GM12891 (cell line): ENCODE results near the gene ZC3H18. TPM values are rescaled to one million over a fixed set of nuclear protein-coding genes. Genes with fewer than 3 reads are reported as not detected.

Experiments
- DNase-seq: peaks from one replicate; pipeline ENCODE4 v3.0.0; 2011; ENCODE audit warnings: low spot score; ENCODE audit not compliant: insufficient read length
- FAIRE-seq: peaks from 2 replicates; lab custom pipeline; 2011; peaks lifted over from hg19 to GRCh38; lab: Jason Lieb, UNC
- PAX5 ChIP-seq: IDR thresholded peaks from 2 replicates; pipeline ENCODE4 v1.6.1; 2011; ENCODE audit warnings: low read length, moderate library complexity, mild to moderate bottlenecking; ENCODE audit not compliant: insufficient read depth, severe bottlenecking
- POLR2A ChIP-seq: IDR thresholded peaks from 2 replicates; pipeline ENCODE4 v1.6.1; 2011; ENCODE audit warnings: low read depth, low read length, control low read depth
- POLR2AphosphoS5 ChIP-seq: IDR thresholded peaks from 2 replicates; pipeline ENCODE4 v1.6.1; 2011; ENCODE audit warnings: low read depth, low read length, control low read depth
- POU2F2 ChIP-seq: IDR thresholded peaks from 2 replicates; pipeline ENCODE4 v1.6.1; 2011; ENCODE audit warnings: low read depth, mild to moderate bottlenecking, control low read depth, low read length, moderate library complexity
- SPI1 ChIP-seq: IDR thresholded peaks from 2 replicates; pipeline ENCODE4 v1.6.1; 2011; ENCODE audit warnings: low read depth, low read length, control low read depth
- TAF1 ChIP-seq: IDR thresholded peaks from 2 replicates; pipeline ENCODE4 v1.6.1; 2011; ENCODE audit warnings: low read depth, low read length, control low read depth
- polyA plus RNA-seq: library from polyadenylated mRNA; unstranded; fragments of >200 nt; gene quantifications from one replicate; pipeline ENCODE4 v1.2.1, GENCODE V29; 2012; ENCODE audit warnings: low read depth, missing spikeins, inconsistent platforms; ENCODE audit not compliant: missing spikeins

ZC3H18 gene
- 26.0 TPM for polyA plus RNA-seq

- peak; percentile 100 for DNase-seq
- peak; percentile 82 for TF ChIP-seq POLR2A
- peak; percentile 29 for TF ChIP-seq PAX5
- no peak for TF ChIP-seq POU2F2
- TF ChIP-seq POLR2AphosphoS5, result peak; percentile 80
- TF ChIP-seq TAF1, result 0 out of 2 replicates have a peak, but pooled peaks have one; percentile 34
- TF ChIP-seq SPI1, result 0 out of 2 replicates have a peak, but pooled peaks have one; percentile 24
- FAIRE-seq, result peak; percentile 97
These were observed at the start of gene ZC3H18 for GRCh38 chr16:88569985-88570690. Gene ZC3H18, plus strand, starts transcription at chr16:88570403. Its CDS starts 6,721 bp downstream, at chr16:88577124.

DNA sequence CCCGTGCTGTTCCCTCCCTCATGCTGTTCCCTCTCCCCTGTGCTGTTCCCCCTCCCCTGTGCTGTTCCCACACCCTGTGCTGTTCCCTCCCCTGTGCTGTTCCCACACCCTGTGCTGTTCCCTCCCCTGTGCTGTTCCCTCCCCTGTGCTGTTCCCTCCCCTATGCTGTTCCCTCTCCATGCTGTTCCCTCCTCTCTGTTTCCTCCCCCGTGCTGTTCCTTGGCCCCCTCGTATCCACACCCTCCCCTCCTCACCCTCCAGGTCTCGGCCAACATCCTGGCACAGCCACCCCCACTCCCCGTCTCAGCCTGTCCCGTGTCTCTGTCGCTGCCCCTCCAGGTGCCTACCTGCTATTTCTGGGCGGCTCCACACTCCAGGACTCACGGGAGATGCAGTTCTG, 48.5 kb upstream of the ZC3H18 start:
- TF ChIP-seq TAF1 (no peak), POLR2A (no peak), POU2F2 (no peak), POLR2AphosphoS5 (no peak), SPI1 (no peak)
- DNase-seq (no peak), FAIRE-seq (no peak)

- TF ChIP-seq TAF1, result no peak
- TF ChIP-seq POLR2AphosphoS5, result no peak
- TF ChIP-seq SPI1, result no peak
- no peak for TF ChIP-seq POU2F2
- FAIRE-seq (no peak), DNase-seq (no peak)
These were observed 47.8 kb upstream of the ZC3H18 start for GRCh38 chr16:88522276-88522949.

GRCh38 chr16:88523309-88524161, 46.7 kb upstream of the ZC3H18 start:
- no peak for FAIRE-seq
- DNase-seq, result no peak
- TF ChIP-seq POU2F2 (no peak), POLR2AphosphoS5 (no peak)

DNA sequence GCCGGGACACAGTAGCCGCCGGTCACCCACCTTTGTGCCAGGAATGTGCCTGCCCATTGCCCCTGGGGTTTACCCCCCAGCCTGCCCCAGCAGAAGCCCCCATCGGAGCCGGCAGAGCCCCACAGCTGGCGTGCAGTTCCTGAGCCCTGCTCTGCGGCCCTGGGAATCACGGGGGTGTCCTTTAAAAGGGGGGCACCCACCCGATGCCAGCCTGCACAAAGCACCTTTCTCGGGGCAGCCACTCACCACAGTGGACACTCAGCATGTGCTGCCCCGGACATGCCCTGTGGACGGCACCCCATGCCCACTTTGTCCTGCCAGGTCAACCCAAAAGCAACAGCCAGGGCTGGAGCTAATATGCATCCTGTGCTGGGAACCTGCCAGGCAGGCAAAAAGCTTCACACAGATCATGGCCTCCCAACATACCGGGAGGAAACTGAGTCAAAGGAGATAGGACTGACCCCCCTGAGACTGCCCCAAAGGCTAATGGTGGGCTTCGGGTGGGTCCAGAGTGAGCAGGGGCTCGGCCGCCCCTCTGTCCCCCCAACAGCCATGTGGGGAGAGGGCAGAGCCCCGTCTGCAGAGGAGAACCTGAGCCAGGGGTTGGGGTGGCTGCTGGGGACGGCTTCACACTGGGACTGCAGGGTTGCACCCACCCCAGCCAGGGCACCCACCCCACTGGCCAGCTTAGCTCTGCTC, 45.8 kb upstream of the ZC3H18 start:
- DNase-seq (no peak), FAIRE-seq (no peak)
- TF ChIP-seq POLR2A (no peak), POLR2AphosphoS5 (no peak), TAF1 (no peak), POU2F2 (no peak)

- no peak for FAIRE-seq
- TF ChIP-seq POU2F2 (no peak), SPI1 (no peak), PAX5 (no peak), POLR2AphosphoS5 (no peak), TAF1 (no peak), POLR2A (no peak)
- DNase-seq, result no peak
These were observed 45.1 kb upstream of the ZC3H18 start for GRCh38 chr16:88524973-88525662.

- DNase-seq (no peak), FAIRE-seq (no peak)
- TF ChIP-seq POU2F2, result no peak
- no peak for TF ChIP-seq SPI1
- TF ChIP-seq TAF1, result no peak
- no peak for TF ChIP-seq POLR2AphosphoS5
- TF ChIP-seq POLR2A, result no peak
- TF ChIP-seq PAX5, result no peak
These were observed 44.6 kb upstream of the ZC3H18 start for GRCh38 chr16:88525663-88525990.

- DNase-seq, result no peak
- TF ChIP-seq PAX5 (no peak), SPI1 (no peak), TAF1 (no peak), POLR2AphosphoS5 (no peak), POU2F2 (no peak), POLR2A (no peak)
- no peak for FAIRE-seq
These were observed 43.9 kb upstream of the ZC3H18 start for GRCh38 chr16:88526008-88526905.
